ENCODE results near the gene AHCYL2. TPM values are rescaled to one million over a fixed set of nuclear protein-coding genes. Genes with fewer than 3 reads are reported as not detected.

Gene AHCYL2
- total and polyA plus RNA-seq, 2 of the 8 experiments (the other 6 are each of a cell fraction or from before 2014, with no cell fraction given): 20.7 to 25.4 TPM

DNA sequence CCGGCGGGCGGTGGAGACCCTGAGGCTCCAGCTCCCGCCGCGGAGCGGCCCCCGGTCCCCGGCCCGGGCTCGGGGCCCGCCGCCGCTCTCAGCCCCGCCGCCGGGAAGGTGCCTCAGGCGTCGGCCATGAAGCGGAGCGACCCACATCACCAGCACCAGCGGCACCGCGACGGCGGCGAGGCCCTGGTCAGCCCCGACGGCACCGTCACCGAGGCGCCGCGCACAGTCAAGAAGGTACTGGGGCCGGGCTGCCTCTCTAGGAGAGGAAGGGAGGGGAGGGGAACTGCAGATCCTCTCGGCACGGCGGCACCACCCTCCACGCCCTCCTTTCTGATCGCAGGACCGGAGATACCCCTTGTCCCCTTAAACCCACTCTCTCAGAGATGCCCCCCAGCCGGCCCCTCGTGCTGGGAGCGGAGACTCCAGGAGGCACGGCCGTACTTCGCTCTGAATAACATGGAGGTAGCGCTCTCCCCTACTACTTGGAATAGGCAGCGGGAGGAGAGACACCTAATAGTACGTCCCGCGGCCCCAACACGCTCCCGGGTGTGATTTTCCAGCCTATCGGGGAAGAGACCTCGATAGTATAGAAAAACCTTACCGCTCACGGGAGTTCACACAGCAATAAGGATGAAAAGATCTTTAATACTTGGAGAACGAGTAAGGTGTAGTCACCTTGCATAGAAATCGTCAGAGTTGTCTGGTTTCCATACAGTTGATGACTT lies 538 bp downstream of the AHCYL2 start:
- H4K20me1 ChIP-seq (replicated peaks in 1 of 2; ENCODE audit: control insufficient read depth in 1 of 2, insufficient read depth in 2 of 2, low read length in 2 of 2): peaks cover 0 to 2% of the 10 kb centered on the region in 2 experiments
- H3K27ac ChIP-seq (ENCODE audit: low read depth, low read length): peak overlapping the region; percentile 50; the same call in 1 of the 2 replicates
- H4K91ac ChIP-seq (replicated peaks; ENCODE audit: insufficient read length, low read length): no peak overlapping the region
- H3K14ac ChIP-seq (ENCODE audit: insufficient read length): no peak overlapping the region
- peak overlapping the region; percentile 90 to 93 for H3K4me2 ChIP-seq (ENCODE audit: insufficient read depth in 1 of 2, low read depth in 2 of 2, low read length in 2 of 2)
- H2AK5ac ChIP-seq (ENCODE audit: low read depth, low read length): no peak overlapping the region
- no peak overlapping the region; the same call in 1 of the 2 replicates for H2BK12ac ChIP-seq (ENCODE audit: low read depth, low read length)
- H3K56ac ChIP-seq (replicated peaks; ENCODE audit: insufficient read length, low read depth, low read length): peak overlapping the region; percentile 0
- POLR2A ChIA-PET (ENCODE audit: partially characterized antibody): interaction anchor here (0.7 to 2.8 kb wide), 13 partner anchors 8 to 209 kb away, joined by 3 to 9 read pairs (median 3); partner anchors contain the start of gene SMO
- H3K4ac ChIP-seq (replicated peaks; ENCODE audit: insufficient read length, low read depth, low read length): no peak overlapping the region
- H3K23me2 ChIP-seq (ENCODE audit: low read depth, low read length): peaks cover 5% of the 10 kb centered on the region
- peak overlapping the region; percentile 88; the same call in 1 of the 2 replicates for H2BK15ac ChIP-seq (ENCODE audit: low read length)
- H4K8ac ChIP-seq (ENCODE audit: extremely low read depth, insufficient read depth, low read length): no peak overlapping the region
- no peaks in the 10 kb centered on the region for H3K9me3 ChIP-seq (ENCODE audit: insufficient read depth in 2 of 2, low read depth in 1 of 2, low read length in 1 of 2)
- H3K36me3 ChIP-seq (ENCODE audit: control insufficient read depth in 2 of 4, insufficient read depth in 4 of 4, low read length in 3 of 4): no peaks in the 10 kb centered on the region
- H3K4me1 ChIP-seq (replicated peaks in 1 of 4; ENCODE audit: control insufficient read depth in 3 of 4, insufficient read depth in 4 of 4, low read length in 3 of 4): peaks cover 0 to 9% (median 4%) of the 10 kb centered on the region in 4 experiments; a peak in 3 of 7 replicates
- H3K4me3 ChIP-seq (ENCODE audit: extremely low read depth in 1 of 4, insufficient read depth in 2 of 4, low read depth in 3 of 4, low read length in 4 of 4): peak overlapping the region; percentile 79 to 95 (median 88)
- H2AFZ ChIP-seq (ENCODE audit: low read length): 0 out of 2 replicates have a peak overlapping the region, but pooled peaks have one; percentile 25
- peak overlapping the region; percentile 62; the same call in 1 of the 2 replicates for H2BK5ac ChIP-seq (ENCODE audit: low read depth, low read length)
- H3K79me2 ChIP-seq (ENCODE audit: control insufficient read depth in 1 of 2, insufficient read depth in 2 of 2, low read length in 2 of 2): peaks cover 0 to 44% of the 10 kb centered on the region in 2 experiments; a peak in 3 of 4 replicates
- H3K27me3 ChIP-seq (replicated peaks in 1 of 4; ENCODE audit: control insufficient read depth in 3 of 4, extremely low read depth in 1 of 4, insufficient read depth in 3 of 4, low read length in 3 of 4): no peaks in the 10 kb centered on the region
- H2BK20ac ChIP-seq (ENCODE audit: low read length): no peak overlapping the region
- FAIRE-seq: no peak
- H4K5ac ChIP-seq (ENCODE audit: insufficient read length, low read depth, low read length): no peak overlapping the region
- H2BK120ac ChIP-seq (replicated peaks; ENCODE audit: low read depth, low read length): no peak overlapping the region
- H3K9ac ChIP-seq (replicated peaks in 1 of 4; ENCODE audit: extremely low read depth in 1 of 4, low read depth in 3 of 4, low read length in 3 of 4): peak overlapping the region; percentile 59 to 75 (median 72)
- WGBS, 2 experiments (ENCODE audit: extremely low coverage in 1 of 2, insufficient coverage in 1 of 2, insufficient read length in 1 of 2, insufficient replicate concordance in 2 of 2, low coverage in 1 of 2, low lambda C conversion rate in 2 of 2, missing lambda C conversion rate in 1 of 2): 2% methylated on average over 37 of the region's 60 CpGs; no CpG with 5 or more reads in 1 of the 2 experiments
- H3K79me1 ChIP-seq (ENCODE audit: low read depth, low read length): peaks cover 3% of the 10 kb centered on the region; the same call in 1 of the 2 replicates
- peak in 1 of 2 experiments; percentile 77 for DNase-seq (ENCODE audit: low read depth in 1 of 2, low spot score in 2 of 2)
- CTCF ChIA-PET (ENCODE audit: partially characterized antibody): interaction anchor here (0.9 to 9.1 kb wide), 6 partner anchors 22 to 144 kb away, joined by 3 to 142 read pairs (median 6); no protein-coding TSS in a partner anchor
- peak overlapping the region; percentile 88 for H3K18ac ChIP-seq (ENCODE audit: extremely low read depth, low read length)
- H3K23ac ChIP-seq (ENCODE audit: insufficient read length): no peak overlapping the region
- TF ChIP-seq CTBP2 (IDR thresholded peaks at IDR 0.05; ENCODE audit: borderline replicate concordance, insufficient read depth, insufficient read length, low read length): peak; percentile 12
- no peak for TF ChIP-seq SRF (IDR thresholded peaks at IDR 0.05; ENCODE audit: low read depth, low read length)
- TF ChIP-seq, protein P1, sequence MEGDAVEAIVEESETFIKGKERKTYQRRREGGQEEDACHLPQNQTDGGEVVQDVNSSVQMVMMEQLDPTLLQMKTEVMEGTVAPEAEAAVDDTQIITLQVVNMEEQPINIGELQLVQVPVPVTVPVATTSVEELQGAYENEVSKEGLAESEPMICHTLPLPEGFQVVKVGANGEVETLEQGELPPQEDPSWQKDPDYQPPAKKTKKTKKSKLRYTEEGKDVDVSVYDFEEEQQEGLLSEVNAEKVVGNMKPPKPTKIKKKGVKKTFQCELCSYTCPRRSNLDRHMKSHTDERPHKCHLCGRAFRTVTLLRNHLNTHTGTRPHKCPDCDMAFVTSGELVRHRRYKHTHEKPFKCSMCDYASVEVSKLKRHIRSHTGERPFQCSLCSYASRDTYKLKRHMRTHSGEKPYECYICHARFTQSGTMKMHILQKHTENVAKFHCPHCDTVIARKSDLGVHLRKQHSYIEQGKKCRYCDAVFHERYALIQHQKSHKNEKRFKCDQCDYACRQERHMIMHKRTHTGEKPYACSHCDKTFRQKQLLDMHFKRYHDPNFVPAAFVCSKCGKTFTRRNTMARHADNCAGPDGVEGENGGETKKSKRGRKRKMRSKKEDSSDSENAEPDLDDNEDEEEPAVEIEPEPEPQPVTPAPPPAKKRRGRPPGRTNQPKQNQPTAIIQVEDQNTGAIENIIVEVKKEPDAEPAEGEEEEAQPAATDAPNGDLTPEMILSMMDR (IDR thresholded peaks at IDR 0.05; ENCODE audit: control extremely low read depth in 1 of 3, insufficient read depth in 1 of 3, low read depth in 1 of 3, low read length in 3 of 3): no peak
- peak in 1 of 2 experiments; percentile 58; a peak in 1 of 4 replicates for TF ChIP-seq SIN3A (conservative IDR thresholded peaks at IDR 0.05 in 1 of 2, IDR thresholded peaks at IDR 0.05 in 1 of 2; ENCODE audit: low read depth in 1 of 2, low read length in 2 of 2)
- TF ChIP-seq ASH2L (IDR thresholded peaks at IDR 0.05; ENCODE audit: low read length): peak; percentile 68
- peak; percentile 80 for TF ChIP-seq RBBP5 (IDR thresholded peaks at IDR 0.05; ENCODE audit: borderline replicate concordance, low read depth, low read length)
- TF ChIP-seq KDM4A (IDR thresholded peaks at IDR 0.05; ENCODE audit: low read depth, low read length, severe bottlenecking): peak; percentile 91
- TF ChIP-seq TAF1 (IDR thresholded peaks at IDR 0.05; ENCODE audit: low read depth, low read length): peak; percentile 5
